H9 (cell line): ENCODE data around the gene DMD. TPM values are rescaled to one million over a fixed set of nuclear protein-coding genes. Genes with fewer than 3 reads are reported as not detected.

Experiments
- DNase-seq: peaks from one replicate; pipeline ENCODE4 v3.0.0-alpha.2; 2017
- H2AFZ ChIP-seq: one replicate; pipeline ENCODE4 v1.6.1; 2013; ENCODE audit warnings: mild to moderate bottlenecking, low read length, control low read depth, moderate library complexity
- H2AK5ac ChIP-seq: 2 replicates; pipeline ENCODE4 v1.6.1; 2013; ENCODE audit warnings: low read length, control low read depth, mixed read lengths; ENCODE audit not compliant: insufficient read length
- H2BK120ac ChIP-seq: one replicate; pipeline ENCODE4 v1.6.1; 2013; ENCODE audit warnings: low read depth, mild to moderate bottlenecking, low read length, control low read depth, inconsistent platforms; ENCODE audit not compliant: poor library complexity, severe bottlenecking
- H2BK12ac ChIP-seq: 2 replicates; pipeline ENCODE4 v1.6.1; 2013; ENCODE audit warnings: low read length, control low read depth, mixed read lengths, low read depth; ENCODE audit not compliant: insufficient read length
- H2BK15ac ChIP-seq: 2 replicates; pipeline ENCODE4 v1.6.1; 2013; ENCODE audit warnings: low read depth, low read length, control low read depth
- H2BK20ac ChIP-seq: one replicate; pipeline ENCODE4 v1.6.1; 2013; ENCODE audit warnings: low read depth, mild to moderate bottlenecking, low read length, control low read depth, inconsistent platforms; ENCODE audit not compliant: poor library complexity, severe bottlenecking
- H2BK5ac ChIP-seq: 2 replicates; pipeline ENCODE4 v1.6.1; 2013; ENCODE audit warnings: low read length, control low read depth, mixed read lengths; ENCODE audit not compliant: insufficient read length
- H3K14ac ChIP-seq: 2 replicates; pipeline ENCODE4 v1.6.1; 2013; ENCODE audit warnings: low read length, control low read depth; ENCODE audit not compliant: insufficient read depth
- H3K18ac ChIP-seq: 2 replicates; pipeline ENCODE4 v1.6.1; 2013; ENCODE audit warnings: low read depth, mild to moderate bottlenecking, mixed read lengths, low read length, control low read depth; ENCODE audit not compliant: insufficient read length
- H3K23ac ChIP-seq: 2 replicates; pipeline ENCODE4 v1.6.1; 2013; ENCODE audit warnings: low read length, control low read depth, mixed read lengths, low read depth; ENCODE audit not compliant: insufficient read length
- H3K23me2 ChIP-seq: 2 replicates; pipeline ENCODE4 v1.6.1; 2013; ENCODE audit warnings: low read depth, mild to moderate bottlenecking, mixed read lengths, low read length, control low read depth; ENCODE audit not compliant: insufficient read length, poor library complexity, severe bottlenecking
- H3K27ac ChIP-seq: 2 replicates; pipeline ENCODE4 v1.5.1; 2013; ENCODE audit warnings: low read length, control low read depth, mixed read lengths, low read depth; ENCODE audit not compliant: insufficient read length
- H3K27me3 ChIP-seq: 2 replicates; pipeline ENCODE4 v1.6.1; 2013; ENCODE audit warnings: low read length, control low read depth, inconsistent platforms; ENCODE audit not compliant: insufficient read depth
- H3K4ac ChIP-seq: 2 replicates; pipeline ENCODE4 v1.6.1; 2013; ENCODE audit warnings: low read depth, mild to moderate bottlenecking, control low read depth, inconsistent platforms, low read length, moderate library complexity
- H3K4me1 ChIP-seq: 2 replicates; pipeline ENCODE4 v1.6.1; 2013; ENCODE audit warnings: low read length, control low read depth, inconsistent platforms; ENCODE audit not compliant: insufficient read depth
- H3K4me2 ChIP-seq: 2 replicates; pipeline ENCODE4 v1.6.1; 2013; ENCODE audit warnings: low read length, control low read depth, mixed read lengths; ENCODE audit not compliant: insufficient read length, insufficient read depth
- H3K56ac ChIP-seq: 2 replicates; pipeline ENCODE4 v1.6.1; 2013; ENCODE audit warnings: low read depth, mild to moderate bottlenecking, mixed read lengths, low read length, control low read depth; ENCODE audit not compliant: insufficient read length
- H3K79me1 ChIP-seq: 2 replicates; pipeline ENCODE4 v1.6.1; 2013; ENCODE audit warnings: low read depth, mild to moderate bottlenecking, moderate library complexity, low read length, control low read depth, inconsistent platforms; ENCODE audit not compliant: insufficient read depth, poor library complexity, severe bottlenecking
- H3K79me2 ChIP-seq: 2 replicates; pipeline ENCODE4 v1.6.1; 2013; ENCODE audit warnings: low read length, control low read depth, inconsistent platforms; ENCODE audit not compliant: insufficient read depth
- H3K9ac ChIP-seq: 2 replicates; pipeline ENCODE4 v1.6.1; 2013; ENCODE audit warnings: low read length, control low read depth, mixed read lengths; ENCODE audit not compliant: insufficient read length; ENCODE audit errors: extremely low read depth
- H3K9me3 ChIP-seq: one replicate; pipeline ENCODE4 v1.6.1; 2013; ENCODE audit warnings: low read depth, low read length, inconsistent platforms; ENCODE audit not compliant: control insufficient read depth
- H3T11ph ChIP-seq: one replicate; pipeline ENCODE4 v1.6.1; 2013; ENCODE audit warnings: mild to moderate bottlenecking, low read length, control low read depth, inconsistent platforms
- H4K20me1 ChIP-seq: one replicate; pipeline ENCODE4 v1.6.1; 2013; ENCODE audit not compliant: control insufficient read depth, insufficient read length, insufficient read depth
- H4K5ac ChIP-seq: 2 replicates; pipeline ENCODE4 v1.6.1; 2013; ENCODE audit warnings: low read depth, mild to moderate bottlenecking, mixed read lengths, low read length, control low read depth; ENCODE audit not compliant: insufficient read length
- H4K8ac ChIP-seq: replicated peaks from 2 replicates; pipeline ENCODE4 v1.6.1; 2013; ENCODE audit warnings: low read length, control low read depth, mixed read lengths, low read depth; ENCODE audit not compliant: insufficient read length
- H4K91ac ChIP-seq: 2 replicates; pipeline ENCODE4 v1.6.1; 2013; ENCODE audit warnings: low read depth, mild to moderate bottlenecking, moderate library complexity, mixed read lengths, low read length, control low read depth; ENCODE audit not compliant: insufficient read length
- H3K27ac Mint-ChIP-seq, 3 experiments: 2 replicates in 2 of 3; 3 replicates in 1 of 3; pipeline ENCODE4 v1.8.0; 2020 to 2021; ENCODE audit warnings: mixed read lengths in 3 of 3, mild to moderate bottlenecking in 1 of 3, moderate library complexity in 1 of 3
- H3K27me3 Mint-ChIP-seq: 2 replicates; pipeline ENCODE4 v1.8.0; 2021; ENCODE audit warnings: low read depth, mild to moderate bottlenecking, moderate library complexity, mixed read lengths
- H3K36me3 Mint-ChIP-seq, 3 experiments: 2 replicates in 2 of 3; 3 replicates in 1 of 3; pipeline ENCODE4 v1.8.0; 2020 to 2021; ENCODE audit warnings: low read depth in 3 of 3, mixed read lengths in 3 of 3; ENCODE audit not compliant: insufficient read depth in 1 of 3
- H3K4me1 Mint-ChIP-seq, 2 experiments: 2 replicates each; pipeline ENCODE4 v1.8.0; 2020; ENCODE audit warnings: mixed read lengths in 2 of 2
- H3K4me3 Mint-ChIP-seq, 2 experiments: 2 replicates in 1 of 2; 3 replicates in 1 of 2; pipeline ENCODE4 v1.8.0; 2020 to 2021; ENCODE audit warnings: mild to moderate bottlenecking in 2 of 2, mixed read lengths in 2 of 2, moderate library complexity in 1 of 2
- H3K9me3 Mint-ChIP-seq, 2 experiments: 2 replicates in 1 of 2; 3 replicates in 1 of 2; pipeline ENCODE4 v1.8.0; 2020; ENCODE audit warnings: mild to moderate bottlenecking in 2 of 2, mixed read lengths in 2 of 2, moderate library complexity in 1 of 2
- CTCF ChIP-seq: fragments of 200-600 bp; sonication (generic); conservative IDR thresholded peaks from 3 replicates; pipeline ENCODE4 v1.8.0; 2021; ENCODE audit warnings: antibody characterized with exemption, mild to moderate bottlenecking
- WGBS: extraction: QIAGEN DNeasy Blood & Tissue Kit; methylation state at CpG from one replicate; pipeline ENCODE4 v1.1.7; 2013; ENCODE audit warnings: missing lambda C conversion rate, low lambda C conversion rate, mixed read lengths; ENCODE audit not compliant: insufficient read length; ENCODE audit errors: extremely low coverage; 5-methylcytosine and 5-hydroxymethylcytosine counted together
- total RNA-seq: library from RNA; stranded (reverse); gene quantifications from 2 replicates; pipeline ENCODE4 v1.2.1, GENCODE V29; 2021

Gene DMD
- total RNA-seq, 1 experiment from 2014 or later: 3.8 TPM

- Histone ChIP-seq H3K14ac (no peak overlapping the region), H2AFZ (no peak overlapping the region), H3K9me3 (no peaks in the 10 kb centered on the region), H3K4ac (no peak overlapping the region), H4K91ac (no peak overlapping the region), H3K23ac (no peak overlapping the region), H2BK20ac (no peak overlapping the region), H4K8ac (no peak overlapping the region), H3K23me2 (no peaks in the 10 kb centered on the region), H2BK5ac (no peak overlapping the region), H4K20me1 (no peaks in the 10 kb centered on the region), H2AK5ac (no peak overlapping the region), H3K79me1 (no peaks in the 10 kb centered on the region), H3K56ac (no peak overlapping the region), H3K79me2 (no peaks in the 10 kb centered on the region), H3T11ph (no peak overlapping the region), H3K18ac (no peak overlapping the region), H3K9ac (no peak overlapping the region), H2BK120ac (no peak overlapping the region), H4K5ac (no peak overlapping the region), H3K4me2 (no peak overlapping the region), H3K4me1 (no peaks in the 10 kb centered on the region), H2BK15ac (no peak overlapping the region), H2BK12ac (no peak overlapping the region), H3K27ac (no peak overlapping the region), H3K27me3 (no peaks in the 10 kb centered on the region)
- H3K4me1 Mint-ChIP-seq: no peaks in the 10 kb centered on the region
- TF ChIP-seq CTCF: no peak
- H3K27me3 Mint-ChIP-seq: no peaks in the 10 kb centered on the region; the same call in none of the 2 replicates
- DNase-seq: no peak
- no peak overlapping the region for H3K27ac Mint-ChIP-seq
- H3K9me3 Mint-ChIP-seq: peaks cover 47 to 60% of the 10 kb centered on the region in 2 experiments
- no peak overlapping the region for H3K4me3 Mint-ChIP-seq
- peaks cover 0 to 7% (median 0%) of the 10 kb centered on the region in 3 experiments; a peak in 1 of 7 replicates for H3K36me3 Mint-ChIP-seq
- no CpG with 5 or more reads among the region's 1 CpG for WGBS
Measured at GRCh38 chrX:31652650-31653049, 1558.7 kb downstream of the DMD start.
